ENCODE results near the gene SUCLG1. TPM values are rescaled to one million over a fixed set of nuclear protein-coding genes. Genes with fewer than 3 reads are reported as not detected.

The SUCLG1 gene
- total and polyA plus RNA-seq, 2 of the 8 experiments (the other 6 are each of a cell fraction or from before 2014, with no cell fraction given): 19.9 to 40.0 TPM

GRCh38 chr2:84394628-84395027, 64.5 kb downstream of the SUCLG1 start:
- Histone ChIP-seq H2BK12ac (ENCODE audit: low read depth, low read length) (no peak overlapping the region), H3K9me3 (ENCODE audit: insufficient read depth in 2 of 2, low read depth in 1 of 2, low read length in 1 of 2) (no peaks in the 10 kb centered on the region; a peak in 1 of 4 replicates), H3K27me3 (replicated peaks in 1 of 4; ENCODE audit: control insufficient read depth in 3 of 4, extremely low read depth in 1 of 4, insufficient read depth in 3 of 4, low read length in 3 of 4) (no peaks in the 10 kb centered on the region), H2BK120ac (replicated peaks; ENCODE audit: low read depth, low read length) (no peak overlapping the region), H4K20me1 (replicated peaks in 1 of 2; ENCODE audit: control insufficient read depth in 1 of 2, insufficient read depth in 2 of 2, low read length in 2 of 2) (no peaks in the 10 kb centered on the region), H2BK15ac (ENCODE audit: low read length) (no peak overlapping the region), H3K23me2 (ENCODE audit: low read depth, low read length) (no peaks in the 10 kb centered on the region; the same call in 1 of the 2 replicates), H3K14ac (ENCODE audit: insufficient read length) (no peak overlapping the region), H3K23ac (ENCODE audit: insufficient read length) (no peak overlapping the region), H3K36me3 (ENCODE audit: control insufficient read depth in 2 of 4, insufficient read depth in 4 of 4, low read length in 3 of 4) (no peaks in the 10 kb centered on the region), H3K56ac (replicated peaks; ENCODE audit: insufficient read length, low read depth, low read length) (no peak overlapping the region), H4K5ac (ENCODE audit: insufficient read length, low read depth, low read length) (no peak overlapping the region), H3K18ac (ENCODE audit: extremely low read depth, low read length) (no peak overlapping the region), H2AFZ (ENCODE audit: low read length) (no peak overlapping the region), H3K79me2 (ENCODE audit: control insufficient read depth in 1 of 2, insufficient read depth in 2 of 2, low read length in 2 of 2) (no peaks in the 10 kb centered on the region), H4K8ac (ENCODE audit: extremely low read depth, insufficient read depth, low read length) (no peak overlapping the region), H3K27ac (ENCODE audit: low read depth, low read length) (no peak overlapping the region), H3K4me3 (ENCODE audit: extremely low read depth in 1 of 4, insufficient read depth in 2 of 4, low read depth in 3 of 4, low read length in 4 of 4) (no peak overlapping the region), H2BK20ac (ENCODE audit: low read length) (no peak overlapping the region), H3K4ac (replicated peaks; ENCODE audit: insufficient read length, low read depth, low read length) (no peak overlapping the region), H3K9ac (replicated peaks in 1 of 4; ENCODE audit: extremely low read depth in 1 of 4, low read depth in 3 of 4, low read length in 3 of 4) (no peak overlapping the region), H2BK5ac (ENCODE audit: low read depth, low read length) (no peak overlapping the region), H3K4me2 (ENCODE audit: insufficient read depth in 1 of 2, low read depth in 2 of 2, low read length in 2 of 2) (no peak overlapping the region), H3K4me1 (replicated peaks in 1 of 4; ENCODE audit: control insufficient read depth in 3 of 4, insufficient read depth in 4 of 4, low read length in 3 of 4) (no peaks in the 10 kb centered on the region), H3K79me1 (ENCODE audit: low read depth, low read length) (no peaks in the 10 kb centered on the region), H4K91ac (replicated peaks; ENCODE audit: insufficient read length, low read length) (no peak overlapping the region), H2AK5ac (ENCODE audit: low read depth, low read length) (no peak overlapping the region)
- DNase-seq (ENCODE audit: low read depth in 1 of 2, low spot score in 2 of 2) (no peak), FAIRE-seq (no peak)
- no peak for TF ChIP-seq POLR2AphosphoS5 (IDR thresholded peaks at IDR 0.05; ENCODE audit: low read depth, low read length)
- TF ChIP-seq POU5F1 (IDR thresholded peaks at IDR 0.05; ENCODE audit: low read depth, low read length): no peak
- ChIA-PET POLR2A (ENCODE audit: partially characterized antibody) (no interaction called here), CTCF (ENCODE audit: partially characterized antibody) (interaction anchor here (0.7 kb wide), 1 partner anchor 1460 kb away, joined by 3 read pairs; no protein-coding TSS in a partner anchor)
- 89% methylated on average over 2 of the region's 2 CpGs; no CpG with 5 or more reads in 1 of the 2 experiments for WGBS, 2 experiments (ENCODE audit: extremely low coverage in 1 of 2, insufficient coverage in 1 of 2, insufficient read length in 1 of 2, insufficient replicate concordance in 2 of 2, low coverage in 1 of 2, low lambda C conversion rate in 2 of 2, missing lambda C conversion rate in 1 of 2)

All from H1 (cell line).